Esophagus muscularis mucosa (tissue), 4 donors: ENCODE results near the gene YPEL5. TPM values are rescaled to one million over a fixed set of nuclear protein-coding genes. Genes with fewer than 3 reads are reported as not detected.

Experiments
- DNase-seq: peaks from one replicate; pipeline ENCODE4 v3.0.0-alpha.2; 2017; ENCODE audit errors: extremely low spot score
- H3K27ac ChIP-seq, 4 donors: fragments of 200-600 bp; sonication (generic); replicated peaks in 1 of 4; 1 replicate in 3 of 4; 2 replicates in 1 of 4; pipeline ENCODE4 v1.5.1; 2016 to 2019; ENCODE audit warnings: mild to moderate bottlenecking in 1 of 4
- H3K27me3 ChIP-seq, 4 donors: fragments of 200-600 bp; sonication (generic); one replicate each; pipeline versions ENCODE4 v1.5.1 to v1.6.0; 2016 to 2019
- H3K36me3 ChIP-seq, 4 donors: fragments of 200-600 bp; sonication (generic); one replicate each; pipeline ENCODE4 v1.5.1; 2016 to 2019
- H3K4me1 ChIP-seq, 4 donors: fragments of 200-600 bp; sonication (generic); one replicate each; pipeline ENCODE4 v1.5.1; 2016 to 2019
- H3K4me3 ChIP-seq, 4 donors: fragments of 200-600 bp; sonication (generic); 1 replicate in 2 of 4; 2 replicates in 2 of 4; pipeline ENCODE4 v1.5.1; 2016 to 2019; ENCODE audit warnings: mild to moderate bottlenecking in 4 of 4, moderate library complexity in 1 of 4
- H3K9me3 ChIP-seq, 4 donors: fragments of 200-600 bp; sonication (generic); 1 replicate in 3 of 4; 2 replicates in 1 of 4; pipeline ENCODE4 v1.5.1; 2016 to 2019
- CTCF ChIP-seq, 3 experiments: fragments of 200-600 bp in 2 of 3; fragments of 450-650 bp in 1 of 3; sonication (generic) in 2 of 3; IDR thresholded peaks; one replicate each; pipeline ENCODE4 v1.5.1; 2017 to 2019; ENCODE audit warnings: antibody characterized with exemption in 3 of 3, mild to moderate bottlenecking in 2 of 3, moderate library complexity in 1 of 3
- EP300 ChIP-seq: sonication (generic); formaldehyde crosslinking; IDR thresholded peaks from one replicate; pipeline ENCODE4 v1.6.1; 2017; ENCODE audit warnings: antibody characterized with exemption
- POLR2A ChIP-seq: fragments of 450-650 bp; IDR thresholded peaks from one replicate; pipeline ENCODE4 v1.6.1; 2017; ENCODE audit warnings: antibody characterized with exemption, moderate library complexity, mild to moderate bottlenecking, low read depth
- POLR2AphosphoS5 ChIP-seq, 2 donors: sonication (generic); formaldehyde crosslinking; IDR thresholded peaks; one replicate each; pipeline ENCODE4 v1.6.1; 2017; ENCODE audit warnings: antibody characterized with exemption in 2 of 2
- WGBS: methylation state at CpG from one replicate; pipeline ENCODE4 v1.1.5; 2018; 5-methylcytosine and 5-hydroxymethylcytosine counted together
- intact Hi-C: fragments of 100-400 bp; cut with DNase I; formaldehyde crosslinking; loops from one replicate; pipeline ENCODE4 v1.15.1; 2023
- total RNA-seq, 4 donors: library from RNA; depleted of rRNA; stranded (reverse); fragments of >200 nt; gene quantifications; one replicate each; pipeline versions ENCODE4 v1.1.0 to v1.2.1, GENCODE V29; 2016

The YPEL5 gene
- total RNA-seq, 4 donors from 2014 or later, result 96.0 to 148 (median 109) TPM

DNA sequence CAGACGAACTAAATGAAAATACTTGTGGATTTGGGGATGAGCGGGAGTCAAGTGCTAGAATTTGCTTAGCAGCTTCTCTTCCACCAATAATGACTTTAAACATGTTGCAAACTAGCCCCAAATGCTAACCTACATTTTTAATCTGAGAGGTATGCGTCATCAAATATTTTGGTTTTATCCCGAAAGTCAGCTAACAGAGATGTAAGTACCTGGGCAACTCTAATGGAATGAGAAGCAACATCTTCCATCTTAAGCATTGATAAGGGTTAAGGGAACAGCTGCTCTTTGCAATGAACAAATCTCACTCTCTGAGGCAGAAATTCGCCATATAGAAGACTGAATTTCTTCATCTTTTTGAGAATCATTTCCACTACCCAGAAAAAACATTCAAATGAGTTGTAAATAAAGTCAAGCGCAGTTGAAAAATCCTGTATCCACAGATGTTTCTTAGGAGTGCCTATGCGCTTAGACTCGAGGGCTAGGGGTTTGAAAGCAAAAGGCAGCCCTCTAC lies 926 bp upstream of the YPEL5 start:
- peak overlapping the region; percentile 81 to 100 (median 99) for H3K27ac ChIP-seq
- 47% methylated on average over 8 of the region's 8 CpGs for WGBS
- no peaks in the 10 kb centered on the region for H3K27me3 ChIP-seq
- peaks cover 0 to 9% (median 0%) of the 10 kb centered on the region in 4 donors for H3K36me3 ChIP-seq
- no peak for DNase-seq
- H3K4me3 ChIP-seq, result peak overlapping the region; percentile 82 to 99 (median 92)
- intact Hi-C loops, result no loop called here
- peaks cover 36 to 40% (median 38%) of the 10 kb centered on the region in 4 donors for H3K4me1 ChIP-seq
- TF ChIP-seq CTCF (IDR thresholded peaks at IDR 0.05), result no peak
- no peak for TF ChIP-seq POLR2AphosphoS5 (IDR thresholded peaks at IDR 0.05)
- no peak for TF ChIP-seq EP300
- no peak for TF ChIP-seq POLR2A
- no peaks in the 10 kb centered on the region for H3K9me3 ChIP-seq

DNA sequence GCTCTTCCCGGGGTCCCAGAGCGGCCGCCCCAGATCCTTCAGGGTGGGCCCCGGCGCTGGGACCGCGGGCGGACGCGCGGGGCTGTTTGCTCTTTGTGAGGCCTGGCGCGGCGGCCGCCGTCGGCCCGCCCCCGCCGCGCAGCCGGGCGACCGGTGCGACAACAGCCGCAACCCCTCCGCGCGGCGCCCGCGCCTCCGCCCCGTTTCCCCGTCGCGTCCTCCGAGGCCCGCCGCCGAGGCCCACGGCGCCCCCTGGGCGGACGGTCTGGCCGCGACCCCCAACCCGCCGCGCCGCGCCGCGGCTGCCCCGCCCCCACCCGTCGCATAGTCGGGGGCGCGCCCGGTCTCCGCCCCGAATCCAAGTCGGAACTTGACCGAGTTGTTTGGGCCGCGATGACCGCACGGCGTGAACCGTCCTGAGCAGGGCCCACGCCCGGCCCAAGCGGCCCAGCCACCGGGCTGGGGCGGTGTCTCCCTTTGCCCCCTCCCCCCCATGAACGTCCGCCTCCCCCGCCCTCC lies 448 bp downstream of the YPEL5 start:
- Histone ChIP-seq H3K36me3 (peaks cover 0 to 18% (median 2%) of the 10 kb centered on the region in 4 donors), H3K4me1 (peaks cover 39 to 53% (median 50%) of the 10 kb centered on the region in 4 donors), H3K27ac (peak overlapping the region; percentile 98 to 100 (median 99)), H3K9me3 (no peaks in the 10 kb centered on the region), H3K4me3 (peak overlapping the region; percentile 82 to 99 (median 92)), H3K27me3 (no peaks in the 10 kb centered on the region)
- DNase-seq, result no peak
- WGBS, result no CpG with 5 or more reads among the region's 79 CpGs
- intact Hi-C loops, result no loop called here
- no peak for TF ChIP-seq EP300
- no peak for TF ChIP-seq POLR2AphosphoS5 (IDR thresholded peaks at IDR 0.05)
- no peak for TF ChIP-seq POLR2A
- TF ChIP-seq CTCF (IDR thresholded peaks at IDR 0.05), result no peak

GRCh38 chr2:30147715-30148610 lies 1.2 kb downstream of the YPEL5 start:
- Histone ChIP-seq H3K27me3 (no peaks in the 10 kb centered on the region), H3K9me3 (no peaks in the 10 kb centered on the region), H3K36me3 (peaks cover 0 to 19% (median 3%) of the 10 kb centered on the region in 4 donors), H3K4me1 (peaks cover 39 to 60% (median 54%) of the 10 kb centered on the region in 4 donors), H3K27ac (peak overlapping the region; percentile 98 to 100 (median 99)), H3K4me3 (peak overlapping the region; percentile 82 to 99 (median 92))
- 7% methylated on average over 38 of the region's 50 CpGs for WGBS
- TF ChIP-seq EP300, result no peak
- peak; percentile 66 for TF ChIP-seq POLR2A
- peak; percentile 92 for TF ChIP-seq POLR2AphosphoS5 (IDR thresholded peaks at IDR 0.05)
- TF ChIP-seq CTCF (IDR thresholded peaks at IDR 0.05), result peak; percentile 31 to 59 (median 53)
- intact Hi-C loops, result no loop called here
- DNase-seq, result peak; percentile 93

- Histone ChIP-seq H3K27ac (peak overlapping the region in 3 of 4 donors; percentile 98 to 100 (median 99)), H3K4me1 (peaks cover 39 to 68% (median 61%) of the 10 kb centered on the region in 4 donors), H3K4me3 (peak overlapping the region in 1 of 4 donors; percentile 82), H3K27me3 (no peaks in the 10 kb centered on the region), H3K36me3 (peaks cover 0 to 28% (median 5%) of the 10 kb centered on the region in 4 donors), H3K9me3 (no peaks in the 10 kb centered on the region)
- intact Hi-C loops, result no loop called here
- 65% methylated on average over 4 of the region's 4 CpGs for WGBS
- TF ChIP-seq CTCF (IDR thresholded peaks at IDR 0.05), result no peak
- TF ChIP-seq POLR2AphosphoS5 (IDR thresholded peaks at IDR 0.05), result no peak
- no peak for TF ChIP-seq EP300
- no peak for TF ChIP-seq POLR2A
- DNase-seq, result no peak
Measured at GRCh38 chr2:30148850-30149249, 2.0 kb downstream of the YPEL5 start.
